Heart left ventricle (tissue), 13 donors: ENCODE results near the gene AURKB.

ENCODE experiments used
- CTCF ChIP-seq, 12 donors: fragments of 200-600 bp; sonication (generic) in 4 of 12; IDR thresholded peaks; one replicate each; pipeline versions ENCODE4 v1.5.0 to v1.8.0; 2018 to 2022; ENCODE audit warnings: antibody characterized with exemption in 12 of 12, mild to moderate bottlenecking in 5 of 12
- POLR2A ChIP-seq, 2 donors: fragments of 450-650 bp; IDR thresholded peaks; one replicate each; pipeline ENCODE4 v1.6.1; 2017; ENCODE audit warnings: antibody characterized with exemption in 2 of 2, mild to moderate bottlenecking in 2 of 2, moderate library complexity in 2 of 2
- donor health status: ischemic (EF 13 %, LVEDD 7.1; RV severe dilation, severe dysfunction).
- donor health status: DM: no; HTN: yes; CAD: no.
- donor health status: DM: no; HTN: no; CAD: no.
- donor health status: ischemic (EF 25% LVEDD 6.9; RV normal size, moderate dysfunction).
- donor health status: ischemic (EF 25% LVEDD 5.7; RV mildly dilated, moderate dysfunction).
- donor health status: ischemic (EF 35%, LVEDD 5.7; RV mildly dilated, moderate dysfunction).
- donor health status: nonischemic (EF 11% LVEDD 7.7; RV severe dilation, severe dysfunction).
- donor health status: DM: yes; HTN: yes; CAD: no.
- donor health status: PGD.
- donor health status: ischemic (EF 29% LVEDD 5.4; RV normal size, mild dysfunction).
- donor health status: nonischemic (EF 23%, LVEDD 6.1; RV moderate dilation, normal function).

- TF ChIP-seq CTCF (IDR thresholded peaks at IDR 0.05): no peak
- peak in 1 of 2 donors; percentile 20 for TF ChIP-seq POLR2A (IDR thresholded peaks at IDR 0.05)
Observed at GRCh38 chr17:8226536-8227237, 16.3 kb upstream of the AURKB start.
